ENCODE data around the gene SLC7A4. TPM values are rescaled to one million over a fixed set of nuclear protein-coding genes. Genes with fewer than 3 reads are reported as not detected.

Gene SLC7A4
- total RNA-seq, 1 donor, result 0.36 TPM

GRCh38 chr22:21034989-21035388, 2.6 kb upstream of the SLC7A4 start:
- Histone ChIP-seq H3K36me3 (ENCODE audit: insufficient read depth, low read length) (no peaks in the 10 kb centered on the region), H3K4me2 (ENCODE audit: insufficient read depth, low read length) (no peak overlapping the region), H3K27me3 (ENCODE audit: insufficient read depth, low read length) (peaks cover 25% of the 10 kb centered on the region), H2AFZ (ENCODE audit: low read length) (no peak overlapping the region), H3K4me3 (ENCODE audit: insufficient read depth, low read length) (no peak overlapping the region), H3K4me1 (ENCODE audit: insufficient read depth, low read length) (peaks cover 18% of the 10 kb centered on the region), H3K27ac (ENCODE audit: low read depth, low read length) (no peak overlapping the region), H3K79me2 (ENCODE audit: insufficient read depth, low read length) (no peaks in the 10 kb centered on the region), H3K9me3 (ENCODE audit: low read depth, low read length) (no peaks in the 10 kb centered on the region), H4K20me1 (ENCODE audit: insufficient read depth, low read length) (no peaks in the 10 kb centered on the region)
- TF ChIP-seq, protein P1, sequence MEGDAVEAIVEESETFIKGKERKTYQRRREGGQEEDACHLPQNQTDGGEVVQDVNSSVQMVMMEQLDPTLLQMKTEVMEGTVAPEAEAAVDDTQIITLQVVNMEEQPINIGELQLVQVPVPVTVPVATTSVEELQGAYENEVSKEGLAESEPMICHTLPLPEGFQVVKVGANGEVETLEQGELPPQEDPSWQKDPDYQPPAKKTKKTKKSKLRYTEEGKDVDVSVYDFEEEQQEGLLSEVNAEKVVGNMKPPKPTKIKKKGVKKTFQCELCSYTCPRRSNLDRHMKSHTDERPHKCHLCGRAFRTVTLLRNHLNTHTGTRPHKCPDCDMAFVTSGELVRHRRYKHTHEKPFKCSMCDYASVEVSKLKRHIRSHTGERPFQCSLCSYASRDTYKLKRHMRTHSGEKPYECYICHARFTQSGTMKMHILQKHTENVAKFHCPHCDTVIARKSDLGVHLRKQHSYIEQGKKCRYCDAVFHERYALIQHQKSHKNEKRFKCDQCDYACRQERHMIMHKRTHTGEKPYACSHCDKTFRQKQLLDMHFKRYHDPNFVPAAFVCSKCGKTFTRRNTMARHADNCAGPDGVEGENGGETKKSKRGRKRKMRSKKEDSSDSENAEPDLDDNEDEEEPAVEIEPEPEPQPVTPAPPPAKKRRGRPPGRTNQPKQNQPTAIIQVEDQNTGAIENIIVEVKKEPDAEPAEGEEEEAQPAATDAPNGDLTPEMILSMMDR (IDR thresholded peaks at IDR 0.05; ENCODE audit: extremely low read depth, low read depth, low read length), result no peak
- no peak for DNase-seq (ENCODE audit: insufficient read length, low spot score, missing footprints)

- H3K4me3 ChIP-seq (ENCODE audit: insufficient read depth, low read length), result no peak overlapping the region
- H3K4me2 ChIP-seq (ENCODE audit: insufficient read depth, low read length), result no peak overlapping the region
- H3K9me3 ChIP-seq (ENCODE audit: low read depth, low read length), result no peaks in the 10 kb centered on the region
- H2AFZ ChIP-seq (ENCODE audit: low read length), result no peak overlapping the region
- H3K79me2 ChIP-seq (ENCODE audit: insufficient read depth, low read length), result no peaks in the 10 kb centered on the region
- H4K20me1 ChIP-seq (ENCODE audit: insufficient read depth, low read length), result no peaks in the 10 kb centered on the region
- peaks cover 17% of the 10 kb centered on the region for H3K4me1 ChIP-seq (ENCODE audit: insufficient read depth, low read length)
- H3K27me3 ChIP-seq (ENCODE audit: insufficient read depth, low read length), result peaks cover 32% of the 10 kb centered on the region
- no peak overlapping the region for H3K27ac ChIP-seq (ENCODE audit: low read depth, low read length)
- no peaks in the 10 kb centered on the region for H3K36me3 ChIP-seq (ENCODE audit: insufficient read depth, low read length)
- peak; percentile 43 for DNase-seq (ENCODE audit: insufficient read length, low spot score, missing footprints)
- TF ChIP-seq, protein P1 (IDR thresholded peaks at IDR 0.05; ENCODE audit: extremely low read depth, low read depth, low read length), result no peak
These were observed 1.5 kb upstream of the SLC7A4 start for GRCh38 chr22:21033895-21034294.

DNA sequence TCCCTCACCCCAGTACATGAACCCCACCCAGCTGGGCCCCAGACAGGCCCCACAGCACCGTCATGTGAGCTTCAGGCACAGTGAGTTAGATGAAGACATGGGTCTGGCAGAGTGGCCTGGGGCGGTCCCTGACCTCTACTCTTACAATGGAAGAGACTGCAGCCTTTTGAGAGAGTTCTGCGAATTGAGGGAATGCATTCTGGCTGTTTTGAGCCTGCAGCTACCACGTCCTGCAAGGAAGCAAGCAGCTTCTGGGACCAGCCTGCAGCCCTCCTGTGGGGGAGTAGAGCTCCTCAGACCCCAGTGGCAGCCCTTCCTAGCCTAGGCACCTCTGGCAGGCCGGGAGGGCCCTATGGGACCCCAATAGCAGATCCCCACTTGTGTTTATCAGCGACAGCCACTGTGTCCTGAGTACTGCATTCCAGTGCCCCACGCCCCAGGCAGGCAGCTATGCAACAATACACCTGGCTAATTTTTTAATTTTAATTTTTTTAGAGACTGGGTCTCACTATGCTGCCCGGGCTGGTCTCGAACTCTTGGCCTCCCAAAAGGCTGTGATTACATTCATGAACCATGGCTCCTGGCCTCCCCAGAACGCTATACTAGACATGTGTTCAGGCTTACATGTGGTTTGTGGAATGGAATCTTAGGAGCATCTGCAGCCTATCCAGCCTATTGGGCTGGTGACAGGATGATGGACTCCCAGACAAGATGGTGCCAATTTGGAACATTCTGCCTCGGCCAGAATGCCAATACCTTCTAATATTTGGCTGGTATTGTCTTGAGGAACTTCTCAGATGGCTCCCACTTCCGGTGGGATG, 717 bp upstream of the SLC7A4 start:
- Histone ChIP-seq H3K9me3 (ENCODE audit: low read depth, low read length) (no peaks in the 10 kb centered on the region), H3K79me2 (ENCODE audit: insufficient read depth, low read length) (no peaks in the 10 kb centered on the region), H2AFZ (ENCODE audit: low read length) (no peak overlapping the region), H3K27me3 (ENCODE audit: insufficient read depth, low read length) (peaks cover 32% of the 10 kb centered on the region), H3K4me1 (ENCODE audit: insufficient read depth, low read length) (peaks cover 9% of the 10 kb centered on the region), H3K4me3 (ENCODE audit: insufficient read depth, low read length) (no peak overlapping the region), H3K4me2 (ENCODE audit: insufficient read depth, low read length) (no peak overlapping the region), H4K20me1 (ENCODE audit: insufficient read depth, low read length) (no peaks in the 10 kb centered on the region), H3K36me3 (ENCODE audit: insufficient read depth, low read length) (no peaks in the 10 kb centered on the region), H3K27ac (ENCODE audit: low read depth, low read length) (no peak overlapping the region)
- peak; percentile 54 for DNase-seq (ENCODE audit: insufficient read length, low spot score, missing footprints)
- TF ChIP-seq, protein P1 (IDR thresholded peaks at IDR 0.05; ENCODE audit: extremely low read depth, low read depth, low read length), result no peak

DNA sequence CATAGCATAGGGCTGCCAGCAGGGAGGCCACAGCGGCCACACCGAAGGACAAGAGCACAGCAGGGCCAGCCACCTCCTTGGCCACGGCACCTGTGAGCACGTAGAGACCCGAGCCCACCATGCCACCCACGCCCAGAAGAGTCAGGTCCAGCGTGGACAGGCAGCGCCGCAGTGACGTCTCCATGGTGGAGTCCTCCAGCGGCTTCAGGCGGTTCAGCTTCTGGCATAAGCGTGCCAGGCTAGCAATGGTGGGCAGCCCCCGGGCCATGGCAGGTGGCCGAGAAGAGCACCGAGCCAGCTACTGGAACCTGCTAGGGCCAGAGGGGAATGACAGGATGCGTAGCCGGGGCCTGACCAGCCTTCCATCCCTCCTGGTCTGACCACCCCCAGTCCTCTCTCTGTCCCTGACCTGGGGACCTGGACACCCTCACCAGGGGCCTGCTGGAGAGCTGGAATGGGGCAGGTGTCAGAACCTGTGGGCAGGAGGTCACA, 770 bp downstream of the SLC7A4 start:
- no peak overlapping the region for H3K4me2 ChIP-seq (ENCODE audit: insufficient read depth, low read length)
- H4K20me1 ChIP-seq (ENCODE audit: insufficient read depth, low read length), result no peaks in the 10 kb centered on the region
- H3K4me3 ChIP-seq (ENCODE audit: insufficient read depth, low read length), result no peak overlapping the region
- H3K4me1 ChIP-seq (ENCODE audit: insufficient read depth, low read length), result peaks cover 8% of the 10 kb centered on the region
- H3K9me3 ChIP-seq (ENCODE audit: low read depth, low read length), result no peaks in the 10 kb centered on the region
- no peaks in the 10 kb centered on the region for H3K36me3 ChIP-seq (ENCODE audit: insufficient read depth, low read length)
- H3K27me3 ChIP-seq (ENCODE audit: insufficient read depth, low read length), result peaks cover 32% of the 10 kb centered on the region
- no peak overlapping the region for H3K27ac ChIP-seq (ENCODE audit: low read depth, low read length)
- DNase-seq (ENCODE audit: insufficient read length, low spot score, missing footprints), result peak; percentile 78
- H2AFZ ChIP-seq (ENCODE audit: low read length), result no peak overlapping the region
- H3K79me2 ChIP-seq (ENCODE audit: insufficient read depth, low read length), result no peaks in the 10 kb centered on the region
- TF ChIP-seq, protein P1 (IDR thresholded peaks at IDR 0.05; ENCODE audit: extremely low read depth, low read depth, low read length), result no peak
